HepG2 (cell line): Measurements from ENCODE around the gene AMDHD1. TPM values are rescaled to one million over a fixed set of nuclear protein-coding genes. Genes with fewer than 3 reads are reported as not detected.
A peak's percentile ranks its signal among the peaks of the same experiment; 100 is the strongest.

Source experiments
- ATRX ChIP-seq: sonication (generic); formaldehyde crosslinking; IDR thresholded peaks from 2 replicates; pipeline ENCODE4 v1.4.0; 2020; ENCODE audit warnings: missing genetic modification reagents, borderline replicate concordance
- CBX2 ChIP-seq, 2 experiments: fragments of 200-600 bp in 1 of 2; sonication (generic); formaldehyde crosslinking in 1 of 2; IDR thresholded peaks; 2 replicates each; pipeline versions ENCODE4 v1.7.0 to v1.8.1; 2018 to 2022; ENCODE audit warnings: low read depth in 2 of 2, low read length in 1 of 2, mild to moderate bottlenecking in 1 of 2, missing genetic modification reagents in 1 of 2
- DBP ChIP-seq: sonication (generic); formaldehyde crosslinking; IDR thresholded peaks from 2 replicates; pipeline ENCODE4 v1.4.0; 2020; ENCODE audit warnings: missing genetic modification reagents; ENCODE audit errors: not compliant biosample characterization
- FOXJ3 ChIP-seq: sonication (generic); formaldehyde crosslinking; IDR thresholded peaks from 2 replicates; pipeline ENCODE4 v1.4.0; 2020; ENCODE audit warnings: missing genetic modification reagents, mild to moderate bottlenecking, borderline replicate concordance
- FOXK1 ChIP-seq: sonication (generic); formaldehyde crosslinking; IDR thresholded peaks from 2 replicates; pipeline ENCODE4 v1.4.0; 2020; ENCODE audit warnings: low read depth, missing genetic modification reagents, borderline replicate concordance
- FOXO1 ChIP-seq: sonication (generic); formaldehyde crosslinking; IDR thresholded peaks from 2 replicates; pipeline ENCODE4 v1.4.0; 2020; ENCODE audit warnings: missing genetic modification reagents
- GTF2F1 ChIP-seq: fragments of 150-350 bp; IDR thresholded peaks from 2 replicates; pipeline ENCODE4 v1.6.1; 2014; ENCODE audit warnings: low read length
- HIC2 ChIP-seq: sonication (generic); formaldehyde crosslinking; IDR thresholded peaks from 2 replicates; pipeline ENCODE4 v1.9.0; 2022; ENCODE audit warnings: low read depth, missing genetic modification reagents
- HMG20A ChIP-seq: IDR thresholded peaks from 2 replicates; pipeline ENCODE4 v1.6.1; 2016; ENCODE audit warnings: borderline replicate concordance
- HNF4A ChIP-seq: sonication (generic); formaldehyde crosslinking; IDR thresholded peaks from 2 replicates; pipeline ENCODE4 v1.4.0; 2020; ENCODE audit warnings: missing genetic modification reagents
- HOXA3 ChIP-seq: sonication (generic); formaldehyde crosslinking; IDR thresholded peaks from 2 replicates; pipeline ENCODE4 v1.5.0; 2020; ENCODE audit warnings: missing genetic modification reagents
- IRF2 ChIP-seq: IDR thresholded peaks from 2 replicates; pipeline ENCODE4 v1.6.1; 2018; ENCODE audit warnings: missing genetic modification reagents, missing compliant biosample characterization
- LCORL ChIP-seq, 2 experiments: fragments of 450-650 bp in 1 of 2; sonication (generic) in 1 of 2; formaldehyde crosslinking in 1 of 2; IDR thresholded peaks; 2 replicates each; pipeline versions ENCODE4 v1.5.0 to v1.6.1; 2017 to 2020; ENCODE audit warnings: antibody characterized with exemption in 1 of 2, missing genetic modification reagents in 1 of 2
- MATR3 ChIP-seq: sonication (generic); formaldehyde crosslinking; IDR thresholded peaks from 2 replicates; pipeline ENCODE4 v1.4.0; 2020; ENCODE audit warnings: missing genetic modification reagents
- NR0B2 ChIP-seq: sonication (generic); formaldehyde crosslinking; IDR thresholded peaks from 2 replicates; pipeline ENCODE4 v1.4.0; 2020; ENCODE audit warnings: mild to moderate bottlenecking, missing genetic modification reagents
- NR2C2 ChIP-seq: sonication (generic); formaldehyde crosslinking; IDR thresholded peaks from 2 replicates; pipeline ENCODE4 v1.4.0; 2020; ENCODE audit warnings: missing genetic modification reagents, mild to moderate bottlenecking, moderate library complexity, borderline replicate concordance
- RARA ChIP-seq: IDR thresholded peaks from 2 replicates; pipeline ENCODE4 v1.6.1; 2016; ENCODE audit warnings: missing genetic modification reagents, missing compliant biosample characterization
- SYNCRIP ChIP-seq: fragments of 200-400 bp; formaldehyde crosslinking; IDR thresholded peaks from 2 replicates; pipeline ENCODE4 v1.6.1; 2018; ENCODE audit warnings: mild to moderate bottlenecking, low read depth, low read length; ENCODE audit not compliant: insufficient read depth
- TAF1 ChIP-seq: sonication (generic); formaldehyde crosslinking; IDR thresholded peaks from 2 replicates; pipeline ENCODE4 v1.4.0; 2020; ENCODE audit warnings: missing genetic modification reagents
- TCF7 ChIP-seq: sonication (generic); IDR thresholded peaks from 2 replicates; pipeline ENCODE4 v1.6.1; 2016; ENCODE audit warnings: antibody characterized with exemption, low read depth
- XBP1 ChIP-seq: sonication (generic); formaldehyde crosslinking; IDR thresholded peaks from 2 replicates; pipeline ENCODE4 v1.5.0; 2020; ENCODE audit warnings: missing genetic modification reagents
- ZNF180 ChIP-seq: sonication (generic); formaldehyde crosslinking; IDR thresholded peaks from 2 replicates; pipeline ENCODE4 v1.4.0; 2020; ENCODE audit warnings: low read depth, missing genetic modification reagents, borderline replicate concordance
- ZNF557 ChIP-seq: sonication (generic); formaldehyde crosslinking; IDR thresholded peaks from 2 replicates; pipeline ENCODE4 v1.4.0; 2020; ENCODE audit warnings: missing genetic modification reagents
- ZNF562 ChIP-seq: sonication (generic); formaldehyde crosslinking; IDR thresholded peaks from 2 replicates; pipeline ENCODE4 v1.8.0; 2022; ENCODE audit warnings: missing genetic modification reagents, borderline replicate concordance
- ZNF572 ChIP-seq: sonication (generic); formaldehyde crosslinking; IDR thresholded peaks from 2 replicates; pipeline ENCODE4 v1.5.1; 2020; ENCODE audit warnings: mild to moderate bottlenecking, missing genetic modification reagents
- ZNF607 ChIP-seq: sonication (generic); formaldehyde crosslinking; IDR thresholded peaks from 2 replicates; pipeline ENCODE4 v1.5.1; 2020; ENCODE audit warnings: missing genetic modification reagents, mild to moderate bottlenecking, borderline replicate concordance
- ZNF615 ChIP-seq: sonication (generic); formaldehyde crosslinking; IDR thresholded peaks from 2 replicates; pipeline ENCODE4 v1.5.0; 2020; ENCODE audit warnings: mild to moderate bottlenecking, missing genetic modification reagents, borderline replicate concordance
- ZNF777 ChIP-seq: sonication (generic); formaldehyde crosslinking; IDR thresholded peaks from 2 replicates; pipeline ENCODE4 v1.4.0; 2020; ENCODE audit warnings: missing genetic modification reagents
- ZNF816 ChIP-seq: sonication (generic); formaldehyde crosslinking; IDR thresholded peaks from 2 replicates; pipeline ENCODE4 v1.8.0; 2022; ENCODE audit warnings: missing genetic modification reagents, mild to moderate bottlenecking, borderline replicate concordance
- ZSCAN9 ChIP-seq: IDR thresholded peaks from 2 replicates; pipeline ENCODE4 v1.6.1; 2016; ENCODE audit warnings: borderline replicate concordance
- polyA plus RNA-seq, 8 experiments: library from polyadenylated mRNA; depleted of rRNA in 3 of 8; stranded (reverse) in 7 of 8; unstranded in 1 of 8; fragments of >200 nt; fragmentation: Illumina TruSeq in 4 of 8; extraction: Trizol in 4 of 8; gene quantifications; 2 replicates each; pipeline versions ENCODE4 v1.2.1 to v1.2.3, GENCODE V29; 2011 to 2016; ENCODE audit warnings: low read depth in 4 of 8, missing spikeins in 1 of 8, mixed read lengths in 1 of 8; ENCODE audit not compliant: insufficient read depth in 1 of 8
- total RNA-seq, 5 experiments: library from RNA; depleted of rRNA; stranded (reverse); fragments of >200 nt; fragmentation: Illumina TruSeq; extraction: Trizol; gene quantifications; 2 replicates each; pipeline ENCODE4 v1.2.3, GENCODE V29; 2016; ENCODE audit warnings: low read depth in 1 of 5

Gene AMDHD1
- total and polyA plus RNA-seq, 2 of the 13 experiments (the other 11 are each of a cell fraction or from before 2014, with no cell fraction given): 6.5 to 29.6 TPM

- TF ChIP-seq SYNCRIP (no peak), ZNF816 (CRISPR knock-in tag) (peak; percentile 59; the same call in 1 of the 2 replicates), LCORL (IDR thresholded peaks at IDR 0.05) (no peak), LCORL (CRISPR knock-in tag; IDR thresholded peaks at IDR 0.05) (0 out of 2 replicates have a peak, but pooled peaks have one; percentile 16), GTF2F1 (no peak), ATRX (CRISPR knock-in tag) (no peak), DBP (no peak), RARA (CRISPR knock-in tag) (peak; percentile 91), FOXJ3 (CRISPR knock-in tag) (peak; percentile 74; the same call in 1 of the 2 replicates), ZSCAN9 (CRISPR knock-in tag) (peak; percentile 63; the same call in 1 of the 2 replicates), ZNF572 (CRISPR knock-in tag) (no peak), ZNF777 (no peak), HIC2 (no peak), MATR3 (no peak), ZNF615 (CRISPR knock-in tag) (no peak), NR2C2 (peak; percentile 44; the same call in 1 of the 2 replicates), NR0B2 (CRISPR knock-in tag) (no peak), ZNF562 (no peak), FOXK1 (CRISPR knock-in tag) (peak; percentile 27; the same call in 1 of the 2 replicates), FOXO1 (CRISPR knock-in tag) (peak; percentile 81; the same call in 1 of the 2 replicates), XBP1 (CRISPR knock-in tag) (peak; percentile 44; the same call in 1 of the 2 replicates), IRF2 (CRISPR knock-in tag) (peak; percentile 71; the same call in 1 of the 2 replicates), HNF4A (CRISPR knock-in tag) (peak; percentile 91), CBX2 (IDR thresholded peaks at IDR 0.05; ENCODE audit: low read depth, low read length) (no peak), CBX2 (CRISPR knock-in tag; IDR thresholded peaks at IDR 0.05; ENCODE audit: low read depth) (no peak), HOXA3 (CRISPR knock-in tag) (peak; percentile 61; the same call in 1 of the 2 replicates), HMG20A (CRISPR knock-in tag) (peak; percentile 82; the same call in 1 of the 2 replicates), TAF1 (CRISPR knock-in tag) (no peak), ZNF607 (peak; percentile 33; the same call in 1 of the 2 replicates), ZNF557 (CRISPR knock-in tag) (0 out of 2 replicates have a peak, but pooled peaks have one; percentile 32), TCF7 (peak; percentile 90), ZNF180 (CRISPR knock-in tag) (no peak)
Measured at GRCh38 chr12:95976416-95976832, 33.3 kb downstream of the AMDHD1 start (continued).
